ENCODE measurements around the gene OR51S1. TPM values are rescaled to one million over a fixed set of nuclear protein-coding genes. Genes with fewer than 3 reads are reported as not detected.

Gene OR51S1
- total RNA-seq, 2 experiments from 2014 or later, result not detected

DNA sequence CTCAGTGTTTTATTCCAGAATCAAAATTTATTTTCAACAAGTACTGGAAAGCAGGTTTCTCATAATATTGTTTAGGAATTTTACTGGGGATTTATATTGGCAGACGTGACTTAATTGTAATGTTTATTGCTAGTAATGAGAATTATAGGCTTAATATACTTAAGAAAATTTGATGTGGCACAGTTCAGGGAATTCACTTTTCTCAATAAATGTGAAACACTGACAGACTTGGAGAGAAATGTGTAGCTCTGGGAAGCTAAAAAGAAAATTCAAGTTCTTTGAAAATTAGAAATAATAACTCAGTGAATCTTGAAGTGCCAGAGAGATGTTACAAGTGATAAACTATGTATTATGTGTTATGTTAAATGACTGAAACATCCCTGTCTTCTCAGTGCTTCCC, 28.0 kb downstream of the OR51S1 start, which contains the start of gene OR51F2:
Gene OR51F2, plus strand, starts transcription at position 301 of the 400 bp plus-strand sequence. CDS start 101 bp downstream, outside the sequence.
- Histone ChIP-seq H3K4me2 (ENCODE audit: low read length) (no peak within 1 kb of the TSS), H3K4me3 (ENCODE audit: low read depth, low read length, poor library complexity, severe bottlenecking) (no peak within 1 kb of the TSS), H3K9me3 (ENCODE audit: low read length) (no peaks in the 10 kb centered on the region), H3K4me1 (ENCODE audit: insufficient read depth, low read length, poor library complexity, severe bottlenecking) (no peaks in the 10 kb centered on the region), H3K79me2 (ENCODE audit: insufficient read depth, low read depth, low read length) (no peaks in the 10 kb centered on the region), H3K27ac (ENCODE audit: low read depth, low read length, poor library complexity, severe bottlenecking) (no peak within 1 kb of the TSS), H3K36me3 (ENCODE audit: insufficient read depth, low read length) (no peaks in the 10 kb centered on the region), H2AFZ (ENCODE audit: low read length) (no peak within 1 kb of the TSS), H3K9me2 (ENCODE audit: insufficient read depth, low read length) (no peaks in the 10 kb centered on the region), H4K20me1 (ENCODE audit: insufficient read depth, low read length) (no peaks in the 10 kb centered on the region)
- TF ChIP-seq, protein P1, sequence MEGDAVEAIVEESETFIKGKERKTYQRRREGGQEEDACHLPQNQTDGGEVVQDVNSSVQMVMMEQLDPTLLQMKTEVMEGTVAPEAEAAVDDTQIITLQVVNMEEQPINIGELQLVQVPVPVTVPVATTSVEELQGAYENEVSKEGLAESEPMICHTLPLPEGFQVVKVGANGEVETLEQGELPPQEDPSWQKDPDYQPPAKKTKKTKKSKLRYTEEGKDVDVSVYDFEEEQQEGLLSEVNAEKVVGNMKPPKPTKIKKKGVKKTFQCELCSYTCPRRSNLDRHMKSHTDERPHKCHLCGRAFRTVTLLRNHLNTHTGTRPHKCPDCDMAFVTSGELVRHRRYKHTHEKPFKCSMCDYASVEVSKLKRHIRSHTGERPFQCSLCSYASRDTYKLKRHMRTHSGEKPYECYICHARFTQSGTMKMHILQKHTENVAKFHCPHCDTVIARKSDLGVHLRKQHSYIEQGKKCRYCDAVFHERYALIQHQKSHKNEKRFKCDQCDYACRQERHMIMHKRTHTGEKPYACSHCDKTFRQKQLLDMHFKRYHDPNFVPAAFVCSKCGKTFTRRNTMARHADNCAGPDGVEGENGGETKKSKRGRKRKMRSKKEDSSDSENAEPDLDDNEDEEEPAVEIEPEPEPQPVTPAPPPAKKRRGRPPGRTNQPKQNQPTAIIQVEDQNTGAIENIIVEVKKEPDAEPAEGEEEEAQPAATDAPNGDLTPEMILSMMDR (conservative IDR thresholded peaks at IDR 0.05; ENCODE audit: low read length), result no peak
- TF ChIP-seq EZH2phosphoT487 (IDR thresholded peaks at IDR 0.05; ENCODE audit: borderline replicate concordance, low read depth, low read length), result no peak
- ChIA-PET CTCF (ENCODE audit: unreplicated experiment) (no interaction called here), POLR2A (no interaction called here)
- no peak for DNase-seq (ENCODE audit: low spot score)
- intact Hi-C loops (cut with micrococcal nuclease; ENCODE audit: unreplicated experiment), result no loop called here
- no TSS peak for BruUV-seq (replicated peaks)

DNA sequence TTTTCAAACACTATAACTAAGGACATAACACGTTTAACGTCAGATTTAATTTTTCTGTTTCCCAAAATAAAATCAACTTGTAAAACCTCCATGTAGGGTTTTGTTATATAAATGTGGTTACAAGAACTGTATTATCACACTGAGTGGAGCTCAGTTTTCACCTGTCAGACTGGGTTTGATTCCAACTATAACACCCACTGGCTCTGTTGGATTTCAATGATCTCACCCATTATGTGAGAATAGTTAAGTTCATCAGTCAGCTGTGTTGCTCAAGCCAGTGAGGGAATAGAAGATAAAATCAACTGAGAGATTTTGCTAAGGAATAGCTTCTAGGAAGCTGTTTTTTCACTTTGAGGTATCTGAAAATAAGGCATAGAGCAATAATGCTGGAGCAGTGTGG, 39.8 kb downstream of the OR51S1 start:
- ChIA-PET CTCF (ENCODE audit: unreplicated experiment) (no interaction called here), POLR2A (no interaction called here)
- no peaks in the 10 kb centered on the region for H3K9me3 ChIP-seq (ENCODE audit: low read length)
- no peak overlapping the region for H3K4me2 ChIP-seq (ENCODE audit: low read length)
- no peaks in the 10 kb centered on the region for H3K9me2 ChIP-seq (ENCODE audit: insufficient read depth, low read length)
- no peaks in the 10 kb centered on the region for H3K36me3 ChIP-seq (ENCODE audit: insufficient read depth, low read length)
- intact Hi-C loops (cut with micrococcal nuclease; ENCODE audit: unreplicated experiment), result no loop called here
- no peaks in the 10 kb centered on the region for H3K79me2 ChIP-seq (ENCODE audit: insufficient read depth, low read depth, low read length)
- H3K4me1 ChIP-seq (ENCODE audit: insufficient read depth, low read length, poor library complexity, severe bottlenecking), result no peaks in the 10 kb centered on the region
- no TSS peak for BruUV-seq (replicated peaks)
- no peak overlapping the region for H2AFZ ChIP-seq (ENCODE audit: low read length)
- H4K20me1 ChIP-seq (ENCODE audit: insufficient read depth, low read length), result no peaks in the 10 kb centered on the region
- DNase-seq (ENCODE audit: low spot score), result no peak
- H3K4me3 ChIP-seq (ENCODE audit: low read depth, low read length, poor library complexity, severe bottlenecking), result no peak overlapping the region
- H3K27ac ChIP-seq (ENCODE audit: low read depth, low read length, poor library complexity, severe bottlenecking), result no peak overlapping the region
- TF ChIP-seq EZH2phosphoT487 (IDR thresholded peaks at IDR 0.05; ENCODE audit: borderline replicate concordance, low read depth, low read length), result no peak
- TF ChIP-seq, protein P1 (conservative IDR thresholded peaks at IDR 0.05; ENCODE audit: low read length), result no peak

DNA sequence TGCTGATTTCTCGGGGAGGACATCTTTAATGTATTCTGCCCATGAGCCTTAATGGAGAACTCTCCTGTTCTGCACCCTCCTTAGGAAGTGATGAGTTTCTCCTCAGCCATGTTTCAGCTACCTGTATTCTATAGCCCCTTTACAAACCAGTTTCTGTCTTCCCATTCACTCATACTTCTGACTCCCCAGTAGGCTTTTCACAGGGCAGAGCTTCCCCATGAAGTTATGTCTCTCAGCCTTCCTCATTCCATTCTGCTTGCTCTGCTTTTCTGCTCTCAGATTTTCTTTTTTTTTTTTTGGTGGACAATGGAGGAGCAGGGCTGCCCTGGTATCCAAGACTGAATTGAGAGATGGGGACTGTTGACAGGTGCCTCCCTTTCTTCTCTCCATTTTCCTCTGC, 40.5 kb downstream of the OR51S1 start:
- no TSS peak for BruUV-seq (replicated peaks)
- Histone ChIP-seq H3K79me2 (ENCODE audit: insufficient read depth, low read depth, low read length) (no peaks in the 10 kb centered on the region), H3K9me3 (ENCODE audit: low read length) (no peaks in the 10 kb centered on the region), H3K27ac (ENCODE audit: low read depth, low read length, poor library complexity, severe bottlenecking) (no peak overlapping the region), H2AFZ (ENCODE audit: low read length) (no peak overlapping the region), H3K9me2 (ENCODE audit: insufficient read depth, low read length) (no peaks in the 10 kb centered on the region), H3K4me3 (ENCODE audit: low read depth, low read length, poor library complexity, severe bottlenecking) (no peak overlapping the region), H3K4me1 (ENCODE audit: insufficient read depth, low read length, poor library complexity, severe bottlenecking) (no peaks in the 10 kb centered on the region), H3K4me2 (ENCODE audit: low read length) (no peak overlapping the region), H4K20me1 (ENCODE audit: insufficient read depth, low read length) (no peaks in the 10 kb centered on the region), H3K36me3 (ENCODE audit: insufficient read depth, low read length) (no peaks in the 10 kb centered on the region)
- POLR2A ChIA-PET, result no interaction called here
- DNase-seq (ENCODE audit: low spot score), result no peak
- TF ChIP-seq, protein P1 (conservative IDR thresholded peaks at IDR 0.05; ENCODE audit: low read length), result no peak
- no peak for TF ChIP-seq EZH2phosphoT487 (IDR thresholded peaks at IDR 0.05; ENCODE audit: borderline replicate concordance, low read depth, low read length)
- intact Hi-C loops (cut with micrococcal nuclease; ENCODE audit: unreplicated experiment), result no loop called here
- CTCF ChIA-PET (ENCODE audit: unreplicated experiment), result no interaction called here
